A549 (cell line): Measurements from ENCODE around the gene PRR5L. TPM values are rescaled to one million over a fixed set of nuclear protein-coding genes. Genes with fewer than 3 reads are reported as not detected.

Experiments
- ATAC-seq, 2 experiments: fragments of 200-7000 bp in 1 of 2; fragments of >200 bp in 1 of 2; cut with Nextera tagmentation in 1 of 2; cut with Tn5 transposase in 1 of 2; 3 replicates each; pipeline versions ENCODE4 v1.8.0 to v1.9.1; 2018 to 2020; ENCODE audit warnings: mild to moderate bottlenecking in 1 of 2, moderate library complexity in 1 of 2
- CTCF ChIA-PET: fragments of 300-600 bp; sonication (Branson Sonifier 250); formaldehyde crosslinking; extraction: SDS; loops from one replicate; lab custom pipeline; 2021; ENCODE audit warnings: antibody characterized with exemption, inconsistent platforms; lab: Yijun Ruan, JAX
- POLR2A ChIA-PET: fragments of 350-600 bp; formaldehyde crosslinking; extraction: SDS; loops from one replicate; lab custom pipeline; 2021; ENCODE audit warnings: antibody characterized with exemption, inconsistent platforms; lab: Yijun Ruan, JAX
- DNase-seq, 2 experiments: peaks; one replicate each; pipeline versions ENCODE4 v3.0.0 to v3.0.0-alpha.2; 2011 to 2016; ENCODE audit warnings: low read depth in 1 of 2, low spot score in 1 of 2
- FAIRE-seq: peaks from 2 replicates; lab custom pipeline; 2011; peaks lifted over from hg19 to GRCh38; lab: Jason Lieb, UNC
- H3K27ac ChIP-seq, 2 experiments: fragments of >200 bp; sonication (Bioruptor Twin); formaldehyde crosslinking; 3 replicates each; pipeline ENCODE4 v1.5.1; 2016 to 2017
- H3K4me1 ChIP-seq: fragments of >200 bp; sonication (Bioruptor Twin); formaldehyde crosslinking; 3 replicates; pipeline ENCODE4 v1.6.1; 2016
- H3K4me2 ChIP-seq: fragments of >200 bp; sonication (Bioruptor Twin); formaldehyde crosslinking; 3 replicates; pipeline ENCODE4 v1.6.1; 2016
- H3K4me3 ChIP-seq: fragments of >200 bp; sonication (Bioruptor Twin); formaldehyde crosslinking; 3 replicates; pipeline ENCODE4 v1.5.1; 2016
- H3K9me3 ChIP-seq: fragments of >200 bp; sonication (Bioruptor Twin); formaldehyde crosslinking; 3 replicates; pipeline ENCODE4 v1.6.1; 2016
- BHLHE40 ChIP-seq: IDR thresholded peaks from 2 replicates; pipeline ENCODE4 v1.6.1; 2012; ENCODE audit warnings: low read depth, low read length, inconsistent platforms
- CBX2 ChIP-seq: fragments of 200-600 bp; sonication (generic); IDR thresholded peaks from 2 replicates; pipeline ENCODE4 v1.6.1; 2016; ENCODE audit warnings: low read depth, mild to moderate bottlenecking, borderline replicate concordance
- CHD4 ChIP-seq: fragments of 200-600 bp; sonication (generic); IDR thresholded peaks from 2 replicates; pipeline ENCODE4 v1.6.1; 2016; ENCODE audit warnings: antibody characterized with exemption, mild to moderate bottlenecking, borderline replicate concordance
- EP300 ChIP-seq, 2 experiments: fragments of >200 bp; sonication (Bioruptor Twin); formaldehyde crosslinking; IDR thresholded peaks; 2 replicates in 1 of 2; 3 replicates in 1 of 2; pipeline ENCODE4 v1.6.1; 2016 to 2017
- FOSB ChIP-seq: fragments of 250-450 bp; sonication (Bioruptor Pico); IDR thresholded peaks from 2 replicates; pipeline ENCODE4 v1.5.0; 2020; ENCODE audit warnings: mild to moderate bottlenecking, moderate library complexity
- HDAC2 ChIP-seq: fragments of 200-600 bp; sonication (generic); IDR thresholded peaks from 2 replicates; pipeline ENCODE4 v1.6.1; 2016
- JUN ChIP-seq, 2 experiments: fragments of >200 bp; sonication (Bioruptor Twin); formaldehyde crosslinking; IDR thresholded peaks; 2 replicates in 1 of 2; 3 replicates in 1 of 2; pipeline ENCODE4 v1.6.1; 2016 to 2017
- KDM1A ChIP-seq: fragments of 200-600 bp; sonication (generic); IDR thresholded peaks from 2 replicates; pipeline ENCODE4 v1.6.1; 2016; ENCODE audit warnings: low read depth, mild to moderate bottlenecking
- KDM5A ChIP-seq: fragments of 200-600 bp; sonication (generic); IDR thresholded peaks from 2 replicates; pipeline ENCODE4 v1.6.1; 2016; ENCODE audit warnings: antibody characterized with exemption, mild to moderate bottlenecking
- MAFK ChIP-seq: fragments of 450-650 bp; IDR thresholded peaks from 2 replicates; pipeline ENCODE4 v1.6.1; 2014; ENCODE audit not compliant: partially characterized antibody
- MAZ ChIP-seq: fragments of 150-350 bp; IDR thresholded peaks from 2 replicates; pipeline ENCODE4 v1.6.1; 2014; ENCODE audit warnings: antibody characterized with exemption, low read depth, low read length, borderline replicate concordance
- NPAS2 ChIP-seq: fragments of 250-450 bp; sonication (Bioruptor Pico); IDR thresholded peaks from 2 replicates; pipeline ENCODE4 v1.8.0; 2022; ENCODE audit warnings: mild to moderate bottlenecking, moderate library complexity, borderline replicate concordance
- NR3C1 ChIP-seq: fragments of >200 bp; sonication (Bioruptor Twin); formaldehyde crosslinking; IDR thresholded peaks from 3 replicates; pipeline ENCODE4 v1.6.1; 2017
- PHF8 ChIP-seq: fragments of 200-600 bp; sonication (generic); IDR thresholded peaks from 2 replicates; pipeline ENCODE4 v1.6.1; 2016; ENCODE audit warnings: low read depth, mild to moderate bottlenecking, antibody characterized with exemption, moderate library complexity, borderline replicate concordance
- RAD21 ChIP-seq, 2 experiments: fragments of >200 bp in 1 of 2; sonication (Bioruptor Twin) in 1 of 2; formaldehyde crosslinking in 1 of 2; IDR thresholded peaks in 1 of 2; conservative IDR thresholded peaks in 1 of 2; 2 replicates in 1 of 2; 3 replicates in 1 of 2; pipeline ENCODE4 v1.6.1; 2012 to 2018; ENCODE audit warnings: inconsistent platforms in 1 of 2
- RARB ChIP-seq: fragments of 250-450 bp; sonication (Bioruptor Pico); IDR thresholded peaks from 2 replicates; pipeline ENCODE4 v1.8.0; 2021; ENCODE audit warnings: mild to moderate bottlenecking, moderate library complexity
- RCOR1 ChIP-seq: fragments of 150-350 bp; IDR thresholded peaks from 2 replicates; pipeline ENCODE4 v1.6.1; 2014; ENCODE audit warnings: antibody characterized with exemption, low read length, low read depth
- RFX5 ChIP-seq: fragments of 450-650 bp; IDR thresholded peaks from 2 replicates; pipeline ENCODE4 v1.7.1; 2014; ENCODE audit warnings: antibody characterized with exemption, mild to moderate bottlenecking, moderate library complexity
- SMC3 ChIP-seq: fragments of >200 bp; sonication (Bioruptor Twin); formaldehyde crosslinking; IDR thresholded peaks from 3 replicates; pipeline ENCODE4 v1.6.1; 2018; ENCODE audit warnings: inconsistent platforms
- SREBF2 ChIP-seq: fragments of 450-650 bp; IDR thresholded peaks from 2 replicates; pipeline ENCODE4 v1.6.1; 2014; ENCODE audit warnings: mild to moderate bottlenecking, moderate library complexity
- ZNF302 ChIP-seq: fragments of 250-450 bp; sonication (Bioruptor Pico); IDR thresholded peaks from 2 replicates; pipeline ENCODE4 v1.9.0; 2021; ENCODE audit warnings: inconsistent platforms, mild to moderate bottlenecking, moderate library complexity
- ZSCAN20 ChIP-seq: fragments of 250-450 bp; sonication (Bioruptor Pico); IDR thresholded peaks from 2 replicates; pipeline ENCODE4 v1.8.0; 2022; ENCODE audit warnings: mild to moderate bottlenecking, moderate library complexity
- WGBS: methylation state at CpG from one replicate; pipeline ENCODE4 v1.1.6; 2017; ENCODE audit errors: missing lambda C conversion rate; 5-methylcytosine and 5-hydroxymethylcytosine counted together
- polyA plus RNA-seq, 4 experiments: library from polyadenylated mRNA; depleted of rRNA in 3 of 4; stranded (reverse); fragments of >200 nt; fragmentation: RNase III in 1 of 4; extraction: RNeasy Plus Mini Kit Qiagen cat#74134 plus additional on column Dnase treatment in 1 of 4; gene quantifications; 2 replicates in 3 of 4; 3 replicates in 1 of 4; pipeline ENCODE4 v1.2.3, GENCODE V29; 2011 to 2017
- TF ChIP-seq, protein P1 (sequence below): fragments of >200 bp; sonication (Bioruptor Twin); formaldehyde crosslinking; IDR thresholded peaks from 3 replicates; pipeline ENCODE4 v1.5.1; 2016
- TF ChIP-seq, protein P2 (sequence below): fragments of >200 bp; sonication (Bioruptor Twin); formaldehyde crosslinking; IDR thresholded peaks from 3 replicates; pipeline ENCODE4 v1.6.1; 2016
- TF ChIP-seq, protein P3 (sequence below): IDR thresholded peaks from 2 replicates; pipeline ENCODE4 v1.6.1; 2012
- TF ChIP-seq, protein P4 (sequence below): IDR thresholded peaks from 2 replicates; pipeline ENCODE4 v1.6.1; 2012
- TF ChIP-seq, protein P5 (sequence below): fragments of 450-650 bp; IDR thresholded peaks from 2 replicates; pipeline ENCODE4 v1.6.1; 2014; ENCODE audit warnings: antibody characterized with exemption

The PRR5L gene
- polyA plus RNA-seq, 2 of the 4 experiments (the other 2 are of a cell fraction), result 6.9 to 12.1 TPM

DNA sequence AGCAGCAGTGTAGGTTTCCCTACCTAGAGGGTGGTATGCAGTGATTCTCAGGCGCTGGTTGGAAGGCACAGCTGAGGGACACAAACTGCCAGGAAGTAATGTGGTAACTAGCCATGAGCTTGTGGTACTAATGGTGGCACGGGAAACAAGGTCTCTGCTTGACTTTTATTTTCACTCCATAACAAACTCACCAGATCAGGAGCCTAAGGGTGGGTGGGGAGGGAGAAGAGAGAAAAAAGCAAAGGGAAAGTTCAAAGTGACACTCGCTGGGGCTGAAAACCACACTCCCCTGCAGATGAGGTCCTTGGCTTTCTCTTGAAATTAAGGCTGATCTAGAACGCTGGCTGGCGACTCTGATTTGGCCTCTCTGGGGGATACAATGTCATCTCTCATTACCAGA is 192.0 kb downstream of the PRR5L start:
- no peaks in the 10 kb centered on the region for H3K4me1 ChIP-seq
- no peak for DNase-seq
- POLR2A ChIA-PET, result no interaction called here
- WGBS, result 89% methylated on average over 5 of the region's 5 CpGs
- FAIRE-seq, result no peak
- H3K27ac ChIP-seq, result no peak overlapping the region
- CTCF ChIA-PET, result interaction anchor here (0.9 to 4.3 kb wide), 6 partner anchors 9 to 222 kb away, joined by 3 to 22 read pairs (median 7); partner anchors contain the start of gene TRAF6
- H3K4me2 ChIP-seq, result no peak overlapping the region
- TF ChIP-seq, protein P1, sequence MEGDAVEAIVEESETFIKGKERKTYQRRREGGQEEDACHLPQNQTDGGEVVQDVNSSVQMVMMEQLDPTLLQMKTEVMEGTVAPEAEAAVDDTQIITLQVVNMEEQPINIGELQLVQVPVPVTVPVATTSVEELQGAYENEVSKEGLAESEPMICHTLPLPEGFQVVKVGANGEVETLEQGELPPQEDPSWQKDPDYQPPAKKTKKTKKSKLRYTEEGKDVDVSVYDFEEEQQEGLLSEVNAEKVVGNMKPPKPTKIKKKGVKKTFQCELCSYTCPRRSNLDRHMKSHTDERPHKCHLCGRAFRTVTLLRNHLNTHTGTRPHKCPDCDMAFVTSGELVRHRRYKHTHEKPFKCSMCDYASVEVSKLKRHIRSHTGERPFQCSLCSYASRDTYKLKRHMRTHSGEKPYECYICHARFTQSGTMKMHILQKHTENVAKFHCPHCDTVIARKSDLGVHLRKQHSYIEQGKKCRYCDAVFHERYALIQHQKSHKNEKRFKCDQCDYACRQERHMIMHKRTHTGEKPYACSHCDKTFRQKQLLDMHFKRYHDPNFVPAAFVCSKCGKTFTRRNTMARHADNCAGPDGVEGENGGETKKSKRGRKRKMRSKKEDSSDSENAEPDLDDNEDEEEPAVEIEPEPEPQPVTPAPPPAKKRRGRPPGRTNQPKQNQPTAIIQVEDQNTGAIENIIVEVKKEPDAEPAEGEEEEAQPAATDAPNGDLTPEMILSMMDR, result no peak
- TF ChIP-seq NPAS2 (CRISPR knock-in tag) (no peak), HDAC2 (no peak), NR3C1 (no peak), ZSCAN20 (CRISPR knock-in tag) (no peak), BHLHE40 (no peak), ZNF302 (no peak), EP300 (IDR thresholded peaks at IDR 0.05) (no peak), RCOR1 (no peak), CBX2 (no peak)
- TF ChIP-seq, protein P2, sequence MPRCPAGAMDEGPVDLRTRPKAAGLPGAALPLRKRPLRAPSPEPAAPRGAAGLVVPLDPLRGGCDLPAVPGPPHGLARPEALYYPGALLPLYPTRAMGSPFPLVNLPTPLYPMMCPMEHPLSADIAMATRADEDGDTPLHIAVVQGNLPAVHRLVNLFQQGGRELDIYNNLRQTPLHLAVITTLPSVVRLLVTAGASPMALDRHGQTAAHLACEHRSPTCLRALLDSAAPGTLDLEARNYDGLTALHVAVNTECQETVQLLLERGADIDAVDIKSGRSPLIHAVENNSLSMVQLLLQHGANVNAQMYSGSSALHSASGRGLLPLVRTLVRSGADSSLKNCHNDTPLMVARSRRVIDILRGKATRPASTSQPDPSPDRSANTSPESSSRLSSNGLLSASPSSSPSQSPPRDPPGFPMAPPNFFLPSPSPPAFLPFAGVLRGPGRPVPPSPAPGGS, result no peak
- TF ChIP-seq, protein P3, sequence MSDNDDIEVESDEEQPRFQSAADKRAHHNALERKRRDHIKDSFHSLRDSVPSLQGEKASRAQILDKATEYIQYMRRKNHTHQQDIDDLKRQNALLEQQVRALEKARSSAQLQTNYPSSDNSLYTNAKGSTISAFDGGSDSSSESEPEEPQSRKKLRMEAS, result no peak
- TF ChIP-seq, protein P4, sequence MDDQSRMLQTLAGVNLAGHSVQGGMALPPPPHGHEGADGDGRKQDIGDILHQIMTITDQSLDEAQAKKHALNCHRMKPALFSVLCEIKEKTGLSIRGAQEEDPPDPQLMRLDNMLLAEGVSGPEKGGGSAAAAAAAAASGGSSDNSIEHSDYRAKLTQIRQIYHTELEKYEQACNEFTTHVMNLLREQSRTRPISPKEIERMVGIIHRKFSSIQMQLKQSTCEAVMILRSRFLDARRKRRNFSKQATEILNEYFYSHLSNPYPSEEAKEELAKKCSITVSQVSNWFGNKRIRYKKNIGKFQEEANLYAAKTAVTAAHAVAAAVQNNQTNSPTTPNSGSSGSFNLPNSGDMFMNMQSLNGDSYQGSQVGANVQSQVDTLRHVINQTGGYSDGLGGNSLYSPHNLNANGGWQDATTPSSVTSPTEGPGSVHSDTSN, result no peak
- no peak for ATAC-seq
- H3K9me3 ChIP-seq, result no peaks in the 10 kb centered on the region
- H3K4me3 ChIP-seq, result no peak overlapping the region

GRCh38 chr11:36490026-36490806 is 194.1 kb downstream of the PRR5L start:
- POLR2A ChIA-PET, result no interaction called here
- H3K4me2 ChIP-seq, result no peak overlapping the region
- FAIRE-seq (no peak), DNase-seq (no peak), ATAC-seq (no peak)
- no peaks in the 10 kb centered on the region for H3K4me1 ChIP-seq
- H3K27ac ChIP-seq, result no peak overlapping the region
- WGBS, result 90% methylated on average over 16 of the region's 16 CpGs
- CTCF ChIA-PET, result interaction anchor here (1.0 to 4.3 kb wide), 2 partner anchors 11 to 18 kb away, joined by 3 to 22 read pairs; no protein-coding TSS in a partner anchor
- H3K4me3 ChIP-seq, result no peak overlapping the region
- H3K9me3 ChIP-seq, result no peaks in the 10 kb centered on the region
- TF ChIP-seq SMC3, result no peak
- TF ChIP-seq MAFK, result no peak
- TF ChIP-seq KDM5A, result no peak
- no peak for TF ChIP-seq BHLHE40
- TF ChIP-seq RFX5, result no peak
- TF ChIP-seq CHD4, result no peak
- TF ChIP-seq KDM1A, result no peak
- no peak for TF ChIP-seq RARB (CRISPR knock-in tag)
- TF ChIP-seq RAD21 (conservative IDR thresholded peaks at IDR 0.05 in 1 of 2, IDR thresholded peaks at IDR 0.05 in 1 of 2), result no peak
- TF ChIP-seq PHF8, result no peak
- TF ChIP-seq CBX2, result no peak
- TF ChIP-seq SREBF2, result no peak
- TF ChIP-seq JUN (IDR thresholded peaks at IDR 0.05), result no peak
- TF ChIP-seq NR3C1, result no peak
- TF ChIP-seq, protein P1, result no peak
- TF ChIP-seq MAZ, result no peak
- TF ChIP-seq, protein P5, sequence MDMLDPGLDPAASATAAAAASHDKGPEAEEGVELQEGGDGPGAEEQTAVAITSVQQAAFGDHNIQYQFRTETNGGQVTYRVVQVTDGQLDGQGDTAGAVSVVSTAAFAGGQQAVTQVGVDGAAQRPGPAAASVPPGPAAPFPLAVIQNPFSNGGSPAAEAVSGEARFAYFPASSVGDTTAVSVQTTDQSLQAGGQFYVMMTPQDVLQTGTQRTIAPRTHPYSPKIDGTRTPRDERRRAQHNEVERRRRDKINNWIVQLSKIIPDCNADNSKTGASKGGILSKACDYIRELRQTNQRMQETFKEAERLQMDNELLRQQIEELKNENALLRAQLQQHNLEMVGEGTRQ, result no peak
- TF ChIP-seq FOSB, result no peak
- TF ChIP-seq HDAC2, result no peak
